Head of caudate nucleus (tissue), 42 donors: ENCODE results near the gene BRIP1.

Experiments
- DNase-seq, 42 donors: peaks; one replicate each; pipeline versions ENCODE4 v3.0.0 to v3.0.0-alpha.2; 2020 to 2021; ENCODE audit warnings: mixed read lengths in 7 of 42
- intact Hi-C: fragments of 100-400 bp; cut with DNase I; formaldehyde crosslinking; loops from one replicate; pipeline ENCODE4 v1.15.0; 2022

The BRIP1 gene

GRCh38 chr17:61809816-61810392 lies 53.4 kb downstream of the BRIP1 start:
- no peak for DNase-seq
- intact Hi-C loops = no loop called here

GRCh38 chr17:61808442-61808841 lies 54.9 kb downstream of the BRIP1 start:
- intact Hi-C loops = no loop called here
- DNase-seq = no peak

- intact Hi-C loops = no loop called here
Measured at GRCh38 chr17:61806936-61807335, 56.4 kb downstream of the BRIP1 start.

GRCh38 chr17:61806081-61806828 lies 57.1 kb downstream of the BRIP1 start:
- no peak for DNase-seq
- intact Hi-C loops = no loop called here

More at GRCh38 chr17:61806936-61807335, 56.4 kb downstream of the BRIP1 start:
- DNase-seq = no peak

- DNase-seq = no peak
- intact Hi-C loops = no loop called here
Measured at GRCh38 chr17:61805399-61805798, 57.9 kb downstream of the BRIP1 start.

GRCh38 chr17:61803796-61804195 lies 59.5 kb downstream of the BRIP1 start:
- intact Hi-C loops = no loop called here
- no peak for DNase-seq

GRCh38 chr17:61803216-61803615 lies 60.1 kb downstream of the BRIP1 start:
- intact Hi-C loops = no loop called here
- no peak for DNase-seq

- no peak for DNase-seq
- intact Hi-C loops = no loop called here
Measured at GRCh38 chr17:61799812-61800484, 63.4 kb downstream of the BRIP1 start.

GRCh38 chr17:61797283-61797682 lies 66.0 kb downstream of the BRIP1 start:
- intact Hi-C loops = no loop called here
- DNase-seq = no peak

GRCh38 chr17:61795546-61795945 lies 67.8 kb downstream of the BRIP1 start:
- DNase-seq = no peak
- intact Hi-C loops = no loop called here

- intact Hi-C loops = no loop called here
- no peak for DNase-seq
Measured at GRCh38 chr17:61794792-61795191, 68.5 kb downstream of the BRIP1 start.

GRCh38 chr17:61794242-61794641 lies 69.1 kb downstream of the BRIP1 start:
- intact Hi-C loops = no loop called here
- DNase-seq = no peak

- intact Hi-C loops = no loop called here
- DNase-seq = no peak
Measured at GRCh38 chr17:61793565-61793964, 69.8 kb downstream of the BRIP1 start.

GRCh38 chr17:61789872-61790271 lies 73.5 kb downstream of the BRIP1 start:
- intact Hi-C loops = no loop called here
- DNase-seq = no peak

- DNase-seq = no peak
Measured at GRCh38 chr17:61786088-61786487, 77.2 kb downstream of the BRIP1 start.

GRCh38 chr17:61784510-61784909 lies 78.8 kb downstream of the BRIP1 start:
- DNase-seq = no peak
- intact Hi-C loops = no loop called here

More at GRCh38 chr17:61786088-61786487, 77.2 kb downstream of the BRIP1 start:
- intact Hi-C loops = no loop called here

GRCh38 chr17:61783556-61784304 lies 79.6 kb downstream of the BRIP1 start:
- no peak for DNase-seq
- intact Hi-C loops = no loop called here

- no peak for DNase-seq
Measured at GRCh38 chr17:61783120-61783519, 80.2 kb downstream of the BRIP1 start.

GRCh38 chr17:61782683-61783082 lies 80.6 kb downstream of the BRIP1 start:
- intact Hi-C loops = no loop called here
- DNase-seq = no peak

More at GRCh38 chr17:61783120-61783519, 80.2 kb downstream of the BRIP1 start:
- intact Hi-C loops = no loop called here

- intact Hi-C loops = no loop called here
- no peak for DNase-seq
Measured at GRCh38 chr17:61775364-61775763, 88.0 kb downstream of the BRIP1 start.
